Subcutaneous abdominal adipose tissue (tissue), 5 donors: Measurements from ENCODE around the gene ACOT9.

Experiments
- H3K27ac ChIP-seq: one replicate; pipeline ENCODE4 v1.7.0; 2013; ENCODE audit warnings: low read depth, mild to moderate bottlenecking, inconsistent platforms, low read length, moderate library complexity
- H3K27me3 ChIP-seq, 5 donors: one replicate each; pipeline ENCODE4 v1.7.0; 2013; ENCODE audit warnings: low read length in 5 of 5, inconsistent platforms in 1 of 5; ENCODE audit not compliant: control insufficient read depth in 5 of 5, insufficient read depth in 4 of 5
- H3K36me3 ChIP-seq, 5 donors: one replicate each; pipeline ENCODE4 v1.7.0; 2013; ENCODE audit warnings: low read length in 5 of 5; ENCODE audit not compliant: control insufficient read depth in 5 of 5, insufficient read depth in 5 of 5
- H3K4me1 ChIP-seq, 5 donors: one replicate each; pipeline ENCODE4 v1.7.0; 2013; ENCODE audit warnings: low read length in 5 of 5, mild to moderate bottlenecking in 3 of 5, moderate library complexity in 1 of 5; ENCODE audit not compliant: control insufficient read depth in 5 of 5, insufficient read depth in 5 of 5
- H3K4me3 ChIP-seq, 5 donors: one replicate each; pipeline ENCODE4 v1.7.0; 2013; ENCODE audit warnings: low read length in 5 of 5, low read depth in 1 of 5
- H3K9ac ChIP-seq, 5 donors: one replicate each; pipeline ENCODE4 v1.7.0; 2013; ENCODE audit warnings: low read length in 5 of 5, mild to moderate bottlenecking in 4 of 5, moderate library complexity in 3 of 5
- H3K9me3 ChIP-seq, 5 donors: one replicate each; pipeline ENCODE4 v1.7.0; 2013; ENCODE audit warnings: low read length in 5 of 5; ENCODE audit not compliant: control insufficient read depth in 5 of 5
- donor health status: healthy.
- donor health status: healthy.
- donor health status: healthy.
- donor health status: healthy.
- donor health status: healthy.

The ACOT9 gene

GRCh38 chrX:23765868-23766267, 22.8 kb upstream of the ACOT9 start:
- Histone ChIP-seq H3K9ac (no peak overlapping the region), H3K4me1 (no peaks in the 10 kb centered on the region), H3K4me3 (no peak overlapping the region), H3K9me3 (no peaks in the 10 kb centered on the region), H3K27ac (no peak overlapping the region), H3K27me3 (peaks cover 0 to 6% (median 0%) of the 10 kb centered on the region in 5 donors), H3K36me3 (no peaks in the 10 kb centered on the region)

GRCh38 chrX:23765449-23765848, 22.4 kb upstream of the ACOT9 start:
- no peaks in the 10 kb centered on the region for H3K9me3 ChIP-seq
- no peak overlapping the region for H3K27ac ChIP-seq
- H3K36me3 ChIP-seq: no peaks in the 10 kb centered on the region
- H3K4me1 ChIP-seq: no peaks in the 10 kb centered on the region
- H3K27me3 ChIP-seq: peaks cover 0 to 6% (median 0%) of the 10 kb centered on the region in 5 donors
- H3K9ac ChIP-seq: no peak overlapping the region
- no peak overlapping the region for H3K4me3 ChIP-seq

GRCh38 chrX:23764188-23764984, 21.3 kb upstream of the ACOT9 start:
- no peak overlapping the region for H3K27ac ChIP-seq

GRCh38 chrX:23759821-23760220, 16.7 kb upstream of the ACOT9 start:
- Histone ChIP-seq H3K4me1 (no peaks in the 10 kb centered on the region), H3K4me3 (no peak overlapping the region), H3K27ac (no peak overlapping the region), H3K27me3 (no peaks in the 10 kb centered on the region), H3K36me3 (no peaks in the 10 kb centered on the region), H3K9ac (no peak overlapping the region), H3K9me3 (no peaks in the 10 kb centered on the region)

More at GRCh38 chrX:23764188-23764984, 21.3 kb upstream of the ACOT9 start:
- Histone ChIP-seq H3K9ac (no peak overlapping the region), H3K36me3 (no peaks in the 10 kb centered on the region), H3K4me1 (no peaks in the 10 kb centered on the region), H3K4me3 (no peak overlapping the region), H3K27me3 (peaks cover 0 to 6% (median 0%) of the 10 kb centered on the region in 5 donors), H3K9me3 (no peaks in the 10 kb centered on the region)

- Histone ChIP-seq H3K4me1 (no peaks in the 10 kb centered on the region), H3K4me3 (no peak overlapping the region), H3K36me3 (no peaks in the 10 kb centered on the region), H3K9me3 (no peaks in the 10 kb centered on the region), H3K27ac (no peak overlapping the region), H3K9ac (no peak overlapping the region), H3K27me3 (no peaks in the 10 kb centered on the region)
Measured at GRCh38 chrX:23756165-23756564, 13.1 kb upstream of the ACOT9 start.

- Histone ChIP-seq H3K36me3 (no peaks in the 10 kb centered on the region), H3K9me3 (no peaks in the 10 kb centered on the region), H3K9ac (no peak overlapping the region), H3K27me3 (no peaks in the 10 kb centered on the region), H3K4me1 (no peaks in the 10 kb centered on the region), H3K4me3 (no peak overlapping the region), H3K27ac (no peak overlapping the region)
Measured at GRCh38 chrX:23754664-23755063, 11.6 kb upstream of the ACOT9 start.

- no peak overlapping the region for H3K4me3 ChIP-seq
- no peak overlapping the region for H3K27ac ChIP-seq
Measured at GRCh38 chrX:23752740-23753415, 9.8 kb upstream of the ACOT9 start.

GRCh38 chrX:23749576-23749975, 6.5 kb upstream of the ACOT9 start:
- H3K9me3 ChIP-seq: no peaks in the 10 kb centered on the region
- H3K9ac ChIP-seq: no peak overlapping the region
- peaks cover 0 to 6% (median 0%) of the 10 kb centered on the region in 5 donors for H3K27me3 ChIP-seq
- no peaks in the 10 kb centered on the region for H3K36me3 ChIP-seq
- H3K27ac ChIP-seq: no peak overlapping the region
- no peak overlapping the region for H3K4me3 ChIP-seq
- no peaks in the 10 kb centered on the region for H3K4me1 ChIP-seq

More at GRCh38 chrX:23752740-23753415, 9.8 kb upstream of the ACOT9 start:
- H3K4me1 ChIP-seq: no peaks in the 10 kb centered on the region
- no peaks in the 10 kb centered on the region for H3K9me3 ChIP-seq
- H3K27me3 ChIP-seq: peaks cover 0 to 6% (median 0%) of the 10 kb centered on the region in 5 donors
- no peaks in the 10 kb centered on the region for H3K36me3 ChIP-seq
- no peak overlapping the region for H3K9ac ChIP-seq

GRCh38 chrX:23749129-23749528, 6.1 kb upstream of the ACOT9 start:
- H3K27ac ChIP-seq: no peak overlapping the region
- peaks cover 0 to 6% (median 0%) of the 10 kb centered on the region in 5 donors for H3K27me3 ChIP-seq
- no peaks in the 10 kb centered on the region for H3K4me1 ChIP-seq
- H3K4me3 ChIP-seq: no peak overlapping the region
- H3K36me3 ChIP-seq: no peaks in the 10 kb centered on the region
- H3K9ac ChIP-seq: no peak overlapping the region
- no peaks in the 10 kb centered on the region for H3K9me3 ChIP-seq

GRCh38 chrX:23745786-23746185, 2.7 kb upstream of the ACOT9 start:
- Histone ChIP-seq H3K9me3 (peaks cover 0 to 3% (median 0%) of the 10 kb centered on the region in 5 donors), H3K4me3 (no peak overlapping the region), H3K27me3 (peaks cover 0 to 6% (median 0%) of the 10 kb centered on the region in 5 donors), H3K27ac (no peak overlapping the region), H3K4me1 (peaks cover 0 to 12% (median 6%) of the 10 kb centered on the region in 5 donors), H3K9ac (no peak overlapping the region), H3K36me3 (no peaks in the 10 kb centered on the region)
